ENCODE results near the gene STMN3. TPM values are rescaled to one million over a fixed set of nuclear protein-coding genes. Genes with fewer than 3 reads are reported as not detected.
"Not testable (repeated sequence)": the region's sequence is repeated elsewhere in the genome, so short reads cannot be mapped to it uniquely, and the experiment has no call there.

STMN3 gene
- total RNA-seq, 1 donor from 2014 or later = 14.3 TPM

DNA sequence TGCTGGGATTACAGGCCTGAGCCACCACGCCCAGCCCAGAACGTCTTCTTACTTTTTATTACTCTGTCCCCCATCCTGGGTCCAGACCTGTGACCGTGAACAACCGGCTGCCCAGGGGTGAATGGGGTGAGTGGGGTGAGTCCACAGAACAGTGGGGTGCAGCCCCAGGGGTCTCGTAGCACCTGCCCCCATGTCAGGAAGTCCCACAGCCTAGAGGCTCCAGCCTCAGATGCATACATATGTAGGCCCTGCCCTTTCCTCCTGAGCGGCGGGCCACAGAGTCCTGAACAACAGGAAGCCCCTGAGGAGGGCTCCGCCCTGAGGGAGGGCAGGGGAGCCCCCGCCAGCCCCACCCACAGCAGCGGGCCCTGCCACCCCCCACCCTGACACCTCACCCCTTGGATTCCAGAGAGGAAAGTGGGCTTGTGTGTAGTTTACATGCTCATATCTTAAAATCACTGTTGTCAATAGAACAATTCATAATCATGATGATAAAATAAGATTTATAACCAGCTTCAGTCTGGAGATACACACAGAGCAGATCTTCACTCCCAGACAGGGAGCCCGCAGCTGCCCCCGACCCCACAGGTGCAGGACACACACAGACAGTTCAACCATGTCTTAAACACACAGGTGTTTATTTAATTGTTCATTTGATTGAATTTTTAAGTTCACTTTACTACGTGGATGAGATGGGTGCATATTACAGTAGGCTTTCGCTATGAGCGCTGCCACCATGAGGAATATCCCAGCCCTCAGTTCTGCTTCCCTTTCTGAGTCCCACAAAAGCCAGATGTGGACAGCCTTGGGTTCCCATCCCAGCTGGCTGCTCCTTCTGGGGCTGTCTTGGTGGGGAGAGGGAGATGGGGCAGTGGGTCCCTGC, 13.9 kb downstream of the STMN3 start:
- intact Hi-C loops (cut with micrococcal nuclease) = loop anchor here (1.0 to 5.0 kb wide), 5 partner anchors 12 to 418 kb away; partner anchors contain the start of gene GMEB2

DNA sequence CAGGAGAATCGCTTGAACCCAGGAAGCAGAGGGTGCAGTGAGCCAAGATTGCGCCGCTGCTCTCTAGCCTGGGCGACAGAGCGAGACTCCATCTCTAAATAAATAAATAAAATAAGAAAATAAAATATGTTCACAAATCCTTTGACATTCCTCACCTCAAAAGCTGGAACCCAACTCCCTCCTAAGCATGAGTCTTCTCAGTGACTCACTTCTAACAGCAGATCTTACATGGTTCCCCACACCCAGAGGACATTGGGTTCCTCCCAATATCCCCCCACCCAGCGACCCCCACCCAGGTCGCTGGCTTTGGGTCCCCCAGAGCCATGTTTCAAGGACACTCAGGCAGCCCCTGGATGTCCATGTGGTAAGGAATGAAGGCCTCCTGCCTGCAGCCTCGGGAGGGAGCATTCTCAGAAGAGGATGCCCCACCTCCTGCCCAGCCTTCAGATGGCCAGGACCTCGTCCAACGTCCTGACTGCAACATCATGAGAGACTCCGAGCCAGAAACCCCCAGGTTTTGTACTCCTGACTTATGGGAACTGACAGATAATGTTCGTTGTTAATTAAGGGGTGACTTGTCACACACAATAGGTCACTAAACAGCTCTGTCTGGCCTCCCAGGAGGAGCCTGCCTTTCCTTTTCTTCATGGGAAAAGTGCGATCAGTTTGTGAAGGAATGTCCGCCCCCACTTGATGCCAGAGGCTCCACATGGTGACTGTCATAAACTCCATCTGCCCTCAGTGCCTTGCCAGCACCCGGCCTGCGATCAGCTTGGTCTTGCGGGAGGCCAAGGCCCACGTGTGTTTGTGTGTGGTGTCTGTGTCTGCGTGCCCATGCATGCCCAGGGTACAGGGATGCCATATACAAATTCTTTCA, 16.2 kb downstream of the STMN3 start:
- intact Hi-C loops (cut with micrococcal nuclease) = loop anchor here (5.0 kb wide), 3 partner anchors 70 to 420 kb away; no protein-coding TSS in a partner anchor

DNA sequence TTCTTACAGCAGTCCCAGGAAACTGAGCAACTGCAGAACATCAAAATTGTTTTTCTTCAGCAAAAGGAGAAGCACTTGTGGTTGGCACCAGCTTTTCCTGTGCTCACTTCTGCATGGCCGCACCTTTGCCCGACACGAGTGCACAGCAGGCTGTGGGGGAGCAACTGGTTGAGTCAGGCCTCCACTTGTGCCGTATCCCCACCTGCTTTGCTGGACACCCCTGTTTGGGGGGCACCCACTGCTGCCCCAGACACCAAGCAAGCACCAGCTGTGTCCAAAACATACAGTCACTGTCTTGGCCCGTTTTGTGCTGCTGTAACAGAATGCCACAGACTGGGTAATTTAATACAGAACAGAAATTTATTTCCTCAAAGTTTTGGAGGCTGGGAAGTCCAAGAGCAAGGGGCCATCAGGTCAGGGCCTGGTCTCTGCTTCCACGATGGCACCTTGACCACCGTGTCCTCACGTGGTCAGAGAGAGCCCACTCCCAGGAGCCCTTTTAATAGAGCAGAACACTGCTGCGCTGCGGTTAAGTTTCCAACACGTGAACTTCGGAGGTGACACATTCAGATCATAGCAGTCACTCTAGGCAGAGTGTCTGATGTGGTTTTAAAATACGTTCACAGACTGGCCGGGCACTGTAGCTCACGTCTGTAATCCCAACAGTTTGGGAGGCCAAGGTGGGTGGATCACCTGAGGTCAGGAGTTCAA, 17.6 kb downstream of the STMN3 start:
- intact Hi-C loops (cut with micrococcal nuclease) = loop anchor here (1.0 to 5.0 kb wide), 5 partner anchors 8 to 422 kb away; partner anchors contain the start of gene GMEB2

DNA sequence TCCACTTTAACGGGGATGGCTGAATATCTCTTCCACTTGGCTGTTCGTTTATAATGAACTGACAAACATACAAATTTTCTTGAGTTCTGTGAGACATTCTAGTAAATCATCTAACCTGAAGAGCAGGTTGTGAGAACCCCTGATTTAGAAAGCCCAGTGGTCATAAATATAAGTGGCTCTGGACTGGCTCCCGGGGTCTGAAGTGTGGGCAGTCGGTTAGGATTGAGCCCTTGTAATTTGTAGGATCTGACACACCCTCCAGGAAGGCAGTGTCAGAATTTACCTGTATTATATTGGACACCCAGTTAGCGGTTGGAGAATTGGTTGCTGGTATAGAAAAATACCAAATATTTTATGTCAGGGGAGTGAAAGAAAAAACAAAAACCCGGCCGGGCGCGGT, 19.5 kb downstream of the STMN3 start:
- intact Hi-C loops (cut with micrococcal nuclease) = loop anchor here (2.0 kb wide), 1 partner anchor 53 kb away; no protein-coding TSS in a partner anchor

DNA sequence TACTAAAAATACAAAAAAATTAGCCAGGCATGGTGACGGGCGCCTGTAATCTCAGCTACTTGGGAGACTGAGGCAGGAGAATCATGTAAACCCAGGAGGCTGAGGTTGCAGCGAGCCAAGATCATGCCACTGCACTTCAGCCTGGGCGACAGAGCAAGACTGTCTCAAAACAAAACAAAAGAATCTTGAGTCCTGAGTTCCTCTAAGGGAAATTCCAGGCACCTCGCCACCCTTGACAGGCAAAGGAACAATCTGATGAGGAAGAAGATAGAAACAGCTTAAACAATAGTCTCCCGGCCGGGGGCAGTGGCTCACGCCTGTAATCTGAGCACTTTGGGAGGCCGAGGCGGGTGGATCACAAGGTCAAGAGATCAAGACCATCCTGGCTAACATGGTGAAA, 21.8 kb downstream of the STMN3 start:
- intact Hi-C loops (cut with micrococcal nuclease) = not testable (repeated sequence)

DNA sequence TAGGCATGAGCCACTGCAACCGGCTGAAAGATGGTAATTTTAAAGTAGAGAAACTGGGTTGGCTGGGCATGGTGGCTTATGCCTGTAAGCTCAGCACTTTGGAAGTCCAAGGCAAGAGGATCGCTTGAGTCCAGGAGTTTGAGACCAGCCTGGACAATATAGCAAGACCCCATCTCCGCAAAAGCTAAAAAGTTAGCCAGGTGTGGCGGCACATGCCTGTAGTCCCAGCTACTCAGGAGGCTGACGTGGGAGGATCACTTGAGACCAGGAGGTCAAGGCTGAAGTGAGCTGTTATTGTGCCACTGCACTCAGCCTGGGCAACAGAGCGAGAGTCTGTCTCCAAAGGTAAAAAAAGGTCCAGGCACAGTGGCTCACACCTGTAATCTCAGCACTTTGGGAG, 22.3 kb downstream of the STMN3 start:
- intact Hi-C loops (cut with micrococcal nuclease) = not testable (repeated sequence)

GRCh38 chr20:63628246-63628975, 24.8 kb downstream of the STMN3 start:
- intact Hi-C loops (cut with micrococcal nuclease) = loop anchor here (5.0 kb wide), 1 partner anchor 449 kb away; the partner anchor contains the start of gene RGS19

DNA sequence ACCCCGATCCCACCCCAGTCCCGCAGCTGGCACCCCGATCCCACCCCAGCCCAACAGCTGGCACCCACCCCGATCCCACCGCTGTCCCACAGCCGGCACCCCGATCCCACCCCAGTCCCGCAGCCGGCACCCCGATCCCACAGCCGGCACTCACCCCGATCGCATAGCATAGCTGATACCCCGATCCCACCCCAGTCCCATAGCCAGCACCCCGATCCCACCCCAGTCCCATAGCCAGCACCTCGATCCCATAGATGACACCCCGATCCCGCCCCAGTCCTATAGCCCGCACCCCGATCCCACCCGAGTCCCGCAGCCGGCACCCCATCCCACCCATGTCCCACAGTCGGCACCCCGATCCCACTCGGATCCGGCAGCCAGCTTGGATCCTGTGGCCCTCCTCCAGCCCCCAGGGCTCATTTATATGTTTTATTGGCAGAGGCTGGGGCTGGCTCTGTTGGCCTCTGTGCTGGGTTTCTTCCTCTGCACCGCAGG, 25.4 kb downstream of the STMN3 start:
- intact Hi-C loops (cut with micrococcal nuclease) = loop anchor here (1.0 to 5.0 kb wide), 12 partner anchors 8 to 450 kb away; partner anchors contain the start of genes DNAJC5, PPDPF, PRPF6 and RGS19

DNA sequence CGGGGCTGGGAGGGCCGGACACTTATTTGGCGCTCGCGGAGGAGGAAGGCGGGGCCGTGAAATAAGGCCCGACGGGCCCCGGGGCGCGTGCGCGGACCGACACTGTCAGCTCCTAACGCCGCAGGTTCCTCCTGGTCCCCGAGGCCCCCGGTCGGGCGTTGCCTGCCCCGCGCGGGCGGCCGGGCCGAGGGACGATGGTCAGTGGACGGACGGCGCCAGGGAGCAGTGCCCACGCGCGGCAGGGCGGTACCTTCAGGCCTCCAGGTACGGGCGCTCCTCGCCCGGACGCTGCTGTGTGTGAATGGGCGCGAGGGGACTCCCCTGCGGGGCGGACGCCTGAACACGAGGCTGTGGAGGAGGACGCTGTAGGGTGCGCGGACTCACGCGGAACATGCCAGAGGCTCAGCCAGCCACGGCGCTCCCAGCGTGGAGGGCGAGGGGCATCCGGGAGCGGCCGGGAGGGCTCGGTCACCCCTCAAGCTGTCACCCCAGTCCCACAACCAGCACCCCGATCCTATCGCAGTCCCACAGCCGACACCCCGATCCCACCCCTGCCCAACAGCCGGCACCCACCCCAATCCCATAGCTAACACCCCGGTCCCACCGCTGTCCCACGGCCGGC, 26.0 kb downstream of the STMN3 start:
- intact Hi-C loops (cut with micrococcal nuclease) = loop anchor here (1.0 to 5.0 kb wide), 12 partner anchors 8 to 450 kb away; partner anchors contain the start of genes DNAJC5, PPDPF, PRPF6 and RGS19

- intact Hi-C loops (cut with micrococcal nuclease) = loop anchor here (1.0 to 5.0 kb wide), 13 partner anchors 9 to 451 kb away; partner anchors contain the start of genes DNAJC5, PPDPF, PRPF6 and RGS19
These were observed 26.6 kb downstream of the STMN3 start, which contains the start of gene GMEB2 for GRCh38 chr20:63626424-63627128. Gene GMEB2, minus strand, starts transcription at chr20:63627101. Its CDS starts 7,704 bp downstream, at chr20:63619397.

- intact Hi-C loops (cut with micrococcal nuclease) = loop anchor here (1.0 to 5.0 kb wide), 5 partner anchors 88 to 451 kb away; partner anchors contain the start of genes DNAJC5, RGS19, TCEA2 and UCKL1
These were observed 27.3 kb downstream of the STMN3 start for GRCh38 chr20:63625771-63626423.

DNA sequence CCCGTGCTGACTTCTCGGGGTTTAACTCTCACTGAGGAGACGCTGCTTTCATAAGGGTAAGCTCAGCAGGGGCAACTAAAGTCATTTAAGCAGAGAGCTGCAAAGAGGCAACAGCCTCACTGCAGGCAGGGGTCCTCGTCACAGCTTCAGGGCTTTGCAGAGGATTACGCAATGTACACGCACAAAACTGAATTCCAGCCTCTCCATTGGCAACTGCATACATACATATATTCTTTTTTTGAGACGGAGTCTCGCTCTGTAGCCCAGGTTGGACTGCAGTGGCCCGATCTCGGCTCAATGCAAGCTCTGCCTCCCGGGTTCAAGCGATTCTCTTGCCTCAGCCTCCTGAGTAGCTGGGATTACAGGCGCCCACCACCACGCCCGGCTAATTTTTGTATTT, 28.7 kb downstream of the STMN3 start:
- intact Hi-C loops (cut with micrococcal nuclease) = no loop called here

- intact Hi-C loops (cut with micrococcal nuclease) = no loop called here
These were observed 30.5 kb downstream of the STMN3 start for GRCh38 chr20:63622732-63623131.

GRCh38 chr20:63622096-63622495, 31.1 kb downstream of the STMN3 start:
- intact Hi-C loops (cut with micrococcal nuclease) = no loop called here

GRCh38 chr20:63620991-63621390, 32.2 kb downstream of the STMN3 start:
- intact Hi-C loops (cut with micrococcal nuclease) = no loop called here

DNA sequence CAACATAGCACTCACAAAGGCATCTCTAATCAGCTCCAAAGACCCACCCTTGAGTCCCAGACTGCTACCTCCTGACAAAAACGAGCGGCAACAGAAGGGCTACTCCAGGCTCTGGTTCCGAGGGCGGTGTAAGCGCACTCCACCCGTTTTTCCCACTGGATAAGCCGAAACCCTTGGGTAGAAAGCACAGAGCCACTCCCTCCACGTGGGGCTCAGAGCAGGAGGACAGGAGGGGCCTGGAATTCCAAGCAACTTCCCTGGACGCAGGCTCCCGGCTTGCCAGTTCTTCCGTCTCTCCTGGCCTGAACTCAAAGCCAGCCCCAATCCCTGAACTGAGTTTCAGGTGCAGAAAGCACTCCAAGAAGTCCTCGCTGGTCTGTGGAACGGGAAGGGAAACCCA, 33.7 kb downstream of the STMN3 start:
- intact Hi-C loops (cut with micrococcal nuclease) = no loop called here

- intact Hi-C loops (cut with micrococcal nuclease) = no loop called here
These were observed 34.1 kb downstream of the STMN3 start for GRCh38 chr20:63619086-63619485.
